Measurements from ENCODE around the gene CHRNG.
"Not testable (repeated sequence)": the region's sequence is repeated elsewhere in the genome, so short reads cannot be mapped to it uniquely, and the experiment has no call there.

Gene CHRNG

DNA sequence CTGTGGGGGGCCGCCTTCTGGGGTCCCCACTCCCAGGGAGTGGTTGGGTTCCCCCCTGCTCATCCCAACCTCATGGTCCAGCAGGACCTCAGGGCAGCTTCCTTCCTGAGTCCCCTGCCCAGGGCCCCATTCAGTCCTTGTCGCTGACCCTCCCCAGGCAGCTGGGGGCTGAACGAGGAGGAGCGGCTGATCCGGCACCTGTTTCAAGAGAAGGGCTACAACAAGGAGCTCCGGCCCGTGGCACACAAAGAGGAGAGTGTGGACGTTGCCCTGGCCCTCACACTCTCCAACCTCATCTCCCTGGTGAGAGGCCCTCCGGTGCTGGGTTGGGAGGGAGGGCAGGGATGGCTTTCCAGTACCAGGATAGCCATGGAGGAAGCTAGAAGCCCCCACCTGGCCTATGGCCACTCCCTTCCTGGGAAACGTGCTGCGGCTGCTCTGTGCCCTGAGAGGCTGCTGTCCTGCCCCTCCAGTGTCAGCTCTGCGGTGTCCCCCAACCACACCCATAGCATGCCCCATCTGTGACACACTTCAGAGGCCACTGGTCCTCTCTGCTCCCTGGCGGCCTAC is 13.0 kb upstream of the CHRNG start:
- DNase-seq (ENCODE audit: low read depth, low spot score), result no peak

DNA sequence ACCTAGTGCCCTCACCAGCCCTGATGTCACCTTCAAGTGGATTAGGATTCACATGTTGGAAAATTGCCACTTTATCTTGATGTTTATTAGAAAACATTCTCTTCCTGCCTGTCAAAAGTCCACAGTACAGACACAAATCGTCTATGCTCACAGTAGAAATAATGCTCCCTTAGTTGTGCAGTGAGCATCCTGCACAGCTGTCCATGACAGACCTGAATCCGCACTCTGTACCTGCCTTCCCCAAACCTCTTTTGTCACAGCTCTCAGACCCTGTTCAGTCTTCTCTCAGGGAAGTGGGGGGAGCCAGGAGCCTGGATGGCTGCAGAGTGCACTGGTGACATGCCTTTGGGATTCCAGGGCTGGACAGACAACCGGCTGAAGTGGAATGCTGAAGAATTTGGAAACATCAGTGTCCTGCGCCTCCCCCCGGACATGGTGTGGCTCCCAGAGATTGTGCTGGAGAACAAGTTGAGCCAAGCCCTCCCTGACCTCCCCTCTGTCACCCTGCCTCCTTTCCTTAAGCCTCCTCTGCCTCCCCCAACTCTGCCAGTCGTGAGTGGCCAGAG is 11.5 kb upstream of the CHRNG start:
- no peak for DNase-seq (ENCODE audit: low read depth, low spot score)

DNA sequence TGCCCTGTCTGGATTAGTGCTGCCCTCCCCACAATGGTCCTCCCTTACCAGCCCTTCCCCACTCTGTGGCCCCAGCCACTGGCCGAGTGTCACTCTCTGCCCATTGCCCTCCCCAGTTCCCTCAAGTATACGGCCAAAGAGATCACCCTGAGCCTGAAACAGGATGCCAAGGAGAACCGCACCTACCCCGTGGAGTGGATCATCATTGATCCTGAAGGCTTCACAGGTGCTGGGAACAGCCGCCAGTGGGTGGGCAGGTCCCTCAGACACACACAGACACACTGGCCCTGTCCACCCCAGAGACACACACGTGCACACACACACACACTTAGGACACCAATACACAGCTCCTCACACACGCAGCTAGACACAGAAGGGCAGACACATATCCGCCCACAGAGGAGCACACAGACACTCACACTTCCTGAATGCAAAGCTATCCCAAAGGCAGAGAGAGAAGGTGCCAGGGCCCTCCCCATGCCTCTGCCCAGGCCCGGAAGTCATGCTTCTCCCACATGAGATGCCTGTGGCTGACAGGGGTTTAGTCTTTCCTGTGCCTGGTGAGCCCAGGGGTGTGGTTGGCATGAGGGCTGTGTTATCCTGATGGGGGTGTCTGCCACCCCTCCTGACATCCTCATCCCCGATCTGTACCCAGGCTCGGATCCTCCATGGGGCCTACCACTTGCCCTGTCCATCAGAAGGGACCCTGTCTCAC is 10.6 kb upstream of the CHRNG start:
- no peak for DNase-seq (ENCODE audit: low read depth, low spot score)

DNA sequence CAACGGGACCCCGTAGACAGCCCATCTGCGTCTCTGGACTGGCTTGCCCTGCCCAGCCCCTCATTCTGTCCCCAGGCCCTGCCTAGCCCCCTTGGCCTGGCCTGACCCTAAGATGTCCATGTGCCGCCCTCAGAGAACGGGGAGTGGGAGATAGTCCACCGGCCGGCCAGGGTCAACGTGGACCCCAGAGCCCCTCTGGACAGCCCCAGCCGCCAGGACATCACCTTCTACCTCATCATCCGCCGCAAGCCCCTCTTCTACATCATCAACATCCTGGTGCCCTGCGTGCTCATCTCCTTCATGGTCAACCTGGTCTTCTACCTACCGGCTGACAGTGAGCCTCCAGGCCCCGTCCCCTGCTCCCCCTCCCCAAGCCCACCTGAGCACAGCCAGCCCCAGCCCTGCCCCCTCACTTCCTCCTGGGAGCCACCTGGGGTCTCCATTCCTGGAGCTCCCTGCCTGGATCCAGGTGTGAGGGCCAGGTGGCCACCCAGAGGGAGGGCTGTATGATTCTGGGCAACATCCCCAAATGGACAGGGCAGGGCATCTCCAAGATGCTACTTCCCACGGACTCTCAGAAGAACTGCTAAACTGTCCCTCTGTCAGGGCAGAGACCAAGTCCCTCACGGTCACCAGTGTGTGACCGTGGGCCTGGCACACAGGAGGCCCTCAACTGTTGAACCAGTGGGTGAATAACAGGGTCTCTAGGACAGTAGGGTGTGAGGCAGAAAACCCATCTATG is 9.5 kb upstream of the CHRNG start:
- DNase-seq (ENCODE audit: low read depth, low spot score), result no peak

DNA sequence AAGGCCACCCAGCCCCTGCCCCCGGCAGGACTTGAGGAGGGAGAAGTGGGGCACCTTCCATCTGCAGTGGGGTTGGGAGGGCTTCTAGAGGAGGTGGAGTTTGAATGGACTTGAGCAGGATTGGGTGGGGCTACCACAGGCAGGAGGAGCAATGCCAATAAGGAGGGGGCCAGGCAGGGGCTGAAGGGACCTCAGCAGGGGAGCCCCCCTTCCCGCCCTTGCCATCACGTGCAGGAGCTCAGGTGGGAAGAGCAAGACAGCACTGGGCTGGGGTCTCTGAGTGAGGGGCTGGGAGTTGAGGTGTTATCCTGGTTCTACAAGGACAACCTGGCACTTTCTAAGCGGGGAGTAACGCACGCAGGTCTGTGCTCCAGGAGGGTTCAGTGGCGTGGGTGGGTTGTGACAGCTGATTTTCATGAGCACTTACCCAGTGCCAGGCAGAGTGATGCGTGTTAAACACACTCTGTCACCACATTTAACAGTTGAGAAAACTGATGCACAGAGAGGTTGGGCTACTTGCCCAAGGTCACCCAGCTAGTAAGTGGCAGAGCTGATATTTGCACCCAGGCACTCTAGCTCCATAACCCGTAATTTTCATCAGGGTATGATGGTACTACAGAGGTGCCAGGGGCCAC is 8.7 kb upstream of the CHRNG start:
- DNase-seq (ENCODE audit: low read depth, low spot score), result no peak

DNA sequence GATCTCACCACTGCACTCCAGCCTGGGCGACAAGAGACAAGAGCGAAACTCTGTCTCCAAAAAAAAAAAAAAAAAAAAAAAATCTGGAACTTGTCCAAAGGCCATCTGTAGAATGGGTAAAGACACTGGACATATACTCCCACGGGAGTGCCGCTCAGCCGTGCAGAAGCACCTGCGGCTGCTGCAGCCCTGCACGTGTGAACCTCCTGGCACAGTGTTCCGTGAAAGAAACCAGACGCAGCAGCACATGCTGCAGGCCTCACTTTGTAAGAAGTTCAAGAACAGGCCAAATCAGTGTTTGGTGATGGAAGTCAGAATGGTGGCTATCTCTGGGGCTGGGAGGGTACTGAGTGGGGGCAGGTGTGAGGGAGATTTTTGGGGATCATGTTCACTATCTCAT is 7.1 kb upstream of the CHRNG start:
- DNase-seq (ENCODE audit: low read depth, low spot score), result no peak

DNA sequence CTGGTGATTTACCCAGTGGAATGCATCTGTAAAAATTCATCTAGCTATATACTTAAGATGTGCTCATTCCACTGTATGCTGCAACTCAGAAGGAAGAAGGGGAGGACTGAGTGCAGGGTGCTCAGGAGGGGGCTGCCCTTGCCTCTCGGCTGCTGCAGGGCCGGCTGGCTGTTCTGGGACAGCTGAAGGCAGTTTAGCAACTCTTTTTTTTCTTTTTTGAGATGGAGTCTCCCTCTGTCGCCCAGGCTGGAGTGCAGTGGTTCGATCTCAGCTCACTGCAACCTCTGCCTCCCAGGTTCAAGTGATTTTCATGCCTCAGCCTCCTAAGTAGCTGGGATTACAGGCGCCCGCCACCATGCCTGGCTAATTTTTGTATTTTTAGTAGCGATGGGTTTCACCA is 6.7 kb upstream of the CHRNG start:
- not testable (repeated sequence) for DNase-seq (ENCODE audit: low read depth, low spot score)

DNA sequence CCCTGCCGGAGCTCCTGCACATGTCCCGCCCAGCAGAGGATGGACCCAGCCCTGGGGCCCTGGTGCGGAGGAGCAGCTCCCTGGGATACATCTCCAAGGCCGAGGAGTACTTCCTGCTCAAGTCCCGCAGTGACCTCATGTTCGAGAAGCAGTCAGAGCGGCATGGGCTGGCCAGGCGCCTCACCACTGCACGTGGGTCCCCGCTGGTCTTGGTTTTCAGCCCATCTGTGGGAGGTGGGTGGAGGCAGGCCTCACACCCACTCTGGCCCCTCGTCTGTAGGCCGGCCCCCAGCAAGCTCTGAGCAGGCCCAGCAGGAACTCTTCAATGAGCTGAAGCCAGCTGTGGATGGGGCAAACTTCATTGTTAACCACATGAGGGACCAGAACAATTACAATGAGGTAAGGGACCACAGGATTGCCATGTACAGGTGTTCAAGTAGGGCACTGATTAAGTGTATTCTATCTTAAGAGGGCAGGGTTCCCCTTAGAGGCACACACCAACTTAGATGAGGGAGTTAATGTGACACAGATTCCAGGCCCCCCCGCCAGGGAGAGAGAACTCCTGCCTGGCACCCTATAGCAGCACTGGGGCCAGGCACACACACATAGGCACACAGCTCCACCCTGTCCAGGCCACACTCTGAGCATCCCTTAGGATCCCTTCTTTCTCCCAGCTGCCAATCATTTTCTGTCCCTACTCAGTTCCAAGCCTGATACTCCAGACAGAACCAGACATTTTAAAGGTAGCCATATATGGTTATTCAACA is 5.4 kb upstream of the CHRNG start:
- peak; percentile 44 for DNase-seq (ENCODE audit: low read depth, low spot score)

DNA sequence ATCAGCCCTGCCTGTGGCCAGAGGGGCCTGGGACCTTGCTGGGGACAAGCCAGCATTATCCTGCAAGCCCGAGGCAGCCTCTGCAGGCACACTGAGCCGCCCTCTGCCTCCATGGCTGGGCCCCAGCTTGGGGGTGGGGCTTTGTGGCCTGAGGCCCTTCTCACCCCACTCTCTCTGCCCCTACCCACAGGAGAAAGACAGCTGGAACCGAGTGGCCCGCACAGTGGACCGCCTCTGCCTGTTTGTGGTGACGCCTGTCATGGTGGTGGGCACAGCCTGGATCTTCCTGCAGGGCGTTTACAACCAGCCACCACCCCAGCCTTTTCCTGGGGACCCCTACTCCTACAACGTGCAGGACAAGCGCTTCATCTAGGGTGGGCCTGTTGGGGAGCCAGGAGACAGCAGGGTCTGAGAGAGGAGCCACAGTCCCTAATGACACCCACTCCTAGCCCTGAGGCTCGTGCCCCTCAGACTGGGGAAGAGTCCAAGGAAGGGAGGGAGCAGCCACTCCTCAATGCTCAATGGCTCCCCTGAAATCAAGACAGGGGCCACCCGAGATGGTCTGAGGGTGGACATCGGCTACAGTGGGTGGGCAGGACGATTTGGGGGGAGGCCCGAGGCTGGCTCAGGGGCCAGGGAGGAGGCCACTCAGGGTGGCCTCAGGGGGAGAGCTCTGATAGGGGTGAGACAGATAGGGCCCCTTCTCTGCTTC is 4.4 kb upstream of the CHRNG start:
- DNase-seq (ENCODE audit: low read depth, low spot score), result no peak

DNA sequence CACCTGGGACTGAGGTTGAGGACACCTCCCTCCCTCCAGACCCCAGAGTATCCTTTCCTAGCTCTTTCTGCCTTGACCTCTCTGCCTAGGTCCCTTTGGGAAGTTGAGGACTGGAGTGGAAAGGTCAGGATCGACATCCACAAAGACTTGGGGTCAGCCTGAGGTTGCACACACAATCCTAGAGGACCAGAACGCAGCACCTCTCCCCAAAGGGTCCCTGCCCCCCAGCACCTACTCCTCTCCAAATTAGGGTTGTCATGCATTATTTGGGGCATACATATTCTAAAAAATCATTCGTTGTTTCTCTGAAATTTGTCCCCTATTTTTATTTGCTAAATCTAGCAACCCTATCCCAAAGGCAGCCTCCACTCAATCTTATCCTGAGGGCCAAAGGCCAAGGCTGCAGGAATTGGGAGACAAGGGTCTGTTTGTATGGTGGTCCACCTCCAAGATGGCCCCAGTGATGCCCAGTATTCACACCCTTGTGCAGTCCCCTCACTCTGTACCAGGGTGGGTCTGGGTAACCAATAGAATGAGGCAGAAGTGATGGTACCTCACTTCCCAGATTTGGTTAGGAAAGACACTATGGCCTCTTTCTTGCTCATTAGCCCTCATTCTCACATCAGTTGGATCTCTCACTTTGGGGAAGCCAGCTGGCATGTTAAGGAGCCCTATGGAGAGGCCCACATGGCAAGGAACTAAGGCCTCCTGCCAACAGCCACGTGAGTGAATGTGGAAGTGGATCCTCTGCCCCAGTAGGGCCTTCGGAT is 3.5 kb upstream of the CHRNG start:
- DNase-seq (ENCODE audit: low read depth, low spot score), result no peak

DNA sequence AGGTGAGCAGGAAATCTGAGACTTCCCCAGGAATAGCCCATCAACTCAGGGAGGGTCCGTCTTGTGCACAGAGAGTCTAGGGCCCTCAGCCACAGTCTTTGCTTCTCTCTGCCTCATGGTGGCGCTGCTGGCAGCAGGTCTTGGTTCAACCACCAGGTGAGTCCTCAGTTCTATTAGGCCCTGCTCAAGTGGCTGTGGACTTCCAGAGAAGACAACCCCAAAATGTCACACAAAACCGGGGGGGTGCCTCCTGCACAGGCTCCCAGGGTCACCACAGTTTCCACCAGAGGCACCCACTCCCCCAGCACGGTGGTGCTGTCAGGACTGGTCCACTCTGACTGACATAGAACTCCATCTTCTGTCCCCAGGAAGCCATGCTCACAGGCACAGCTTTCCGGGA is 2.4 kb upstream of the CHRNG start:
- DNase-seq (ENCODE audit: low read depth, low spot score), result no peak

DNA sequence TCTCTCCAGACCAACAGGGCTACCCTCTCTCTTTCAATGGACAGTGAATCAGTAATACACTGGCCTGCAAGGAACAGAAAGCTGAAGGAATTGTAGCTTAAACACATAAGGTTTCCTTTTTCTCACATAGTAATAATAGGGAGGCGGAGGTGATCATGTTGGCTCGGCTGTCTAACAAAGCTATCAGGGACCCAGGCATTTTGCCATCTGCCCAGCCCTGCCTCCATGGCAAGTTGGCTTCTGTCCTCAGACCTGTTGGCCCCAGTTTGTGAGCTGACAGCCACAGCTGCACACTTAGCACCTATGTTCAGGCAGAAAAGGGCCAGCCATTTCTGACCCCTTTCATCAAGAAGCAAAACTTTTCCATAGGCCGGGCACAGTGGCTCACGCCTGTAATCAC is 2.0 kb upstream of the CHRNG start:
- DNase-seq (ENCODE audit: low read depth, low spot score), result no peak

DNA sequence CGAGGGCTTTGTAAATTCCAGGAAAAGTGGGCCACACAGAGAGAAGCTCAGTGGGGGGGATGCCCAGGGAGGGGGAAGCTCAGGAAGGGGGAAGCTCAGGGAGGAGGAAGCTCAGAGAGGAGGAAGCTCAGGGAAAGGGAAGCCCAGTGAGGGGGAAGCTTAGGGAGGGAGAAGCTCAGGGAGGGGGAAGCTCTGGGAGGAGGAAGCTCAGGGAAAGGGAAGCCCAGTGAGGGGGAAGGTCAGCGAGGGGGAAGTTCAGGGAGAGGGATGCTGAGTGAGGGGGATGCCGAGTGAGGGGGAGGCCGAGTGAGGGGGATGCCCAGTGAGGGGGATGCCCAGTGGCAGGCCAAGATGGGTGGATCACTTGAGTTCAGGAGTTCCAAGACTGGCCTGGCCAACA is 821 bp upstream of the CHRNG start:
- no peak for DNase-seq (ENCODE audit: low read depth, low spot score)

DNA sequence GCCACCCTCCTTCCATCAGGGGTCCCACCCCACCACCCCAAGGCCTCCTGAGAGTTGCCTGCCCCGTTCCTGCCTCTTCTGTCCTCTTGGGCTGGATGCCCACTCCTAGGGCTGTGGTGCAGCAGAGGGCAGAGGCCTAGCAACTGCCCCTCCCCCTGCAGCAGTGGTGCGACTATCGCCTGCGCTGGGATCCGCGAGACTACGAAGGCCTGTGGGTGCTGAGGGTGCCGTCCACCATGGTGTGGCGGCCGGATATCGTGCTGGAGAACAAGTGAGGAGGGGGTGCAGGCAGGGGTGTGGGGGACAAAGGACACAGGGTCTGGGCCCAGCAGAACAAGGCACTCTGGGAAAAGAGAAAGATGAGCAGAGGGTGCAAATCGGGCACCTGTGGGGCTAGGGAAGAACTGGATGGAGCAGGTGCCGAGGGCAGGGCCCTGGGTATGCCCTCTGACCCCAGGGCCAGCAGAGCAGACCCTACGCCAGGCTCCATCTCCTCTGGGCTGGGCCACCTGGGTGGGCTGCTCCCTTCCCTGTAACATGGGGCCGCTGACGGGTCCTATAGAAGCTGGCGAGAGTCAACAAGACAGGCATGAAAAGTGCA is 1.0 kb downstream of the CHRNG start:
- DNase-seq (ENCODE audit: low read depth, low spot score), result no peak

DNA sequence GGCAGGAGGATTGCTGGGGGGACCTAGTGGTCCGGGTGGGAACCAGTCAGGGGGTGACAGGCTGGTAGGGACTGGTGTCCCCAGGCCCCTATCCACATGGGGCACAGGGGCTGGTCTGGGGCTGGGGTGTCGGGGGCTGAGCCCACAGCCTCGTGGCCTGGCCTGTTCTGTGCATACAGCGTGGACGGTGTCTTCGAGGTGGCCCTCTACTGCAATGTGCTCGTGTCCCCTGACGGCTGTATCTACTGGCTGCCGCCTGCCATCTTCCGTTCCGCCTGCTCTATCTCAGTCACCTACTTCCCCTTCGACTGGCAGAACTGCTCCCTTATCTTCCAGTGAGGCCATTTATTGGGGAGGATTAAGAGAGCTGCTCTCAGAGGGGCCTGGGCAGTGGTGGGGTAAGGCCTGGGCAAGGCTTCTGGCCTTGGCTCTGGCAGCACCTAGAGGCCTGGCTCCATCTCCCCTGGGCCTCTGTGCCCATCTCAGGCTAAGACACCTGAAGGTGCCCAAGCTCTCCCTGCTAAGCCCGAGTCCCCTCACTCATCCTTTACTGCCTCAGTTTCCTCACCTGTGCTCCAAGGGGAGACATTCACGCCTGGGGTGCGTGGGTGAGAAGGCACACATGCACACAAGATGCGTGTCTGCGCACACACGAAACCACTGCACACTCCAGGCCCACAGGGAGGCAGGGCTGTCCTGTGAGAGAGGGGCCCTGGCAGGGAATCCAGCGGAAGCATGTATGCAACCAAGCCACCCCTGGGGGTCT is 1.9 kb downstream of the CHRNG start:
- DNase-seq (ENCODE audit: low read depth, low spot score), result no peak

DNA sequence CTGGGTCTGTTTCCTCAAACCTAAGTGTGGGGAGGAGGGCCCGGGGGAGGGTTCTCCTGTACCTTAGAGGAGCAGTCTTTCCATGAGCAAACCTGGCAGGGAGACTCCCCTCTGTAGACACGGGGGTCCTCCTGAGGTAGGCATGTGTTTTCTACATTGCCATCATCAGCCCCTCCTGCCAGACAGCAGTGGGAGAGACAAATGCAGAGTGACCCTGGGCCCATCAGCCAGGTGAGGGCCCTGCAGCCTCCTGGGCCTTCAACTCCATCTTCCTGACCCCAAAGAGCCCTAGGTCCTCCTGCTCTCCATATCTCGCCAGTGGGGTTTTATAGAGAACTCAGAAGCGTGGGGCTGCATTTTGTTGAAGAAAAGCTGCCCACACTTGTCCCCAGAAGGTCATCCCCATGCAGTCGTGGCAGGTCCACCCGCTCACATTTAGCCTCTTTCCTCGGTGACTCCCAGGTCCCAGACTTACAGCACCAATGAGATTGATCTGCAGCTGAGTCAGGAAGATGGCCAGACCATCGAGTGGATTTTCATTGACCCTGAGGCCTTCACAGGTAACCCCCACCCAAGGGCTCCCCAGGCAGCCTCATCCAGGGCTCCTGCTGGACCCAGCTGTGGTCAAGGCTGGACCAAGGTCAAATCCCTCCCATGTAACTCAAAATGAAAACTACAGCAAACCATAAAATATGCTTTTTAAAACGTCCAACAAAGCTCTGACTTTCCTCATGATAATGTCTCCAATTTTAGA is 2.6 kb downstream of the CHRNG start:
- DNase-seq (ENCODE audit: low read depth, low spot score), result no peak

DNA sequence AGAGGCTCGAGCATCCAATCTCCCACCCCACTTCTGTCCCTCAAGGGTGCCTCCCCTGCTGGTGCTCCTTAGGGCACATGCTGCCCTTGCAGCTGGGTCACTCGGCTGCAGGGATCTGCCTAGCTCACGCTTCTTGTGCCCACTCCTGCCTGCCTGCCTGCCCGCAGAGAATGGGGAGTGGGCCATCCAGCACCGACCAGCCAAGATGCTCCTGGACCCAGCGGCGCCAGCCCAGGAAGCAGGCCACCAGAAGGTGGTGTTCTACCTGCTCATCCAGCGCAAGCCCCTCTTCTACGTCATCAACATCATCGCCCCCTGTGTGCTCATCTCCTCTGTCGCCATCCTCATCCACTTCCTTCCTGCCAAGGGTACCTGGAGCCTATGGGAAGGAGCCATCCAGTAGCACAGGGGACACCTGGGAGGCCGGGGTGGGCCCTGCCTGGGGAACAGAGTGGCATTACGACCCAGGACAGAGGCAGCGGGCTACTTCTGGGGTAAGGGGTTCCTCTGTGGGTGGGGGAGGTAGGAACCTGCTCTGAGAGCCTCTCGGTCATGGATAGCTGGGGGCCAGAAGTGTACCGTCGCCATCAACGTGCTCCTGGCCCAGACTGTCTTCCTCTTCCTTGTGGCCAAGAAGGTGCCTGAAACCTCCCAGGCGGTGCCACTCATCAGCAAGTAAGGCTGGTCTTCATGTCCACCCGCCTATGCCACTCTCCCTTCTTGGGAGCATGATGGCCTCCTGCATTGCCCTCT is 3.4 kb downstream of the CHRNG start:
- no peak for DNase-seq (ENCODE audit: low read depth, low spot score)
